Trophoblast cell (in vitro differentiated cells and primary cell): ENCODE measurements around the gene SNAPC4.
"Not testable (repeated sequence)": the region's sequence is repeated elsewhere in the genome, so short reads cannot be mapped to it uniquely, and the experiment has no call there.

Experiments used
- DNase-seq, 2 donors: peaks; one replicate each; pipeline ENCODE4 v3.0.0-alpha.2; 2016
- H2AFZ ChIP-seq: 2 replicates; pipeline ENCODE4 v1.6.1; 2013; ENCODE audit warnings: low read length, moderate library complexity, mild to moderate bottlenecking; ENCODE audit not compliant: insufficient read depth, poor library complexity
- H2AK5ac ChIP-seq: 2 replicates; pipeline ENCODE4 v1.6.1; 2013; ENCODE audit warnings: mild to moderate bottlenecking, low read length
- H2BK120ac ChIP-seq: 2 replicates; pipeline ENCODE4 v1.6.1; 2013; ENCODE audit warnings: low read length, mild to moderate bottlenecking, moderate library complexity; ENCODE audit not compliant: insufficient read depth, poor library complexity
- H2BK12ac ChIP-seq: 2 replicates; pipeline ENCODE4 v1.6.1; 2013; ENCODE audit warnings: mild to moderate bottlenecking, low read length, moderate library complexity
- H2BK5ac ChIP-seq: 2 replicates; pipeline ENCODE4 v1.6.1; 2013; ENCODE audit warnings: low read length, low read depth, moderate library complexity, mild to moderate bottlenecking; ENCODE audit not compliant: poor library complexity
- H3K14ac ChIP-seq: 2 replicates; pipeline ENCODE4 v1.6.1; 2013; ENCODE audit warnings: mild to moderate bottlenecking, low read length
- H3K18ac ChIP-seq: 2 replicates; pipeline ENCODE4 v1.6.1; 2013; ENCODE audit warnings: mild to moderate bottlenecking, low read length
- H3K23ac ChIP-seq: 2 replicates; pipeline ENCODE4 v1.6.1; 2013; ENCODE audit warnings: low read length
- H3K27ac ChIP-seq: 2 replicates; pipeline ENCODE4 v1.5.1; 2013; ENCODE audit warnings: low read depth, mild to moderate bottlenecking, inconsistent platforms, low read length, moderate library complexity
- H3K27me3 ChIP-seq: 2 replicates; pipeline ENCODE4 v1.6.1; 2013; ENCODE audit warnings: inconsistent platforms, mild to moderate bottlenecking, low read length, moderate library complexity; ENCODE audit not compliant: insufficient read depth
- H3K36me3 ChIP-seq, 2 experiments: 1 replicate in 1 of 2; 2 replicates in 1 of 2; pipeline ENCODE4 v1.6.1; 2013; ENCODE audit warnings: low read length in 2 of 2, mild to moderate bottlenecking in 2 of 2, moderate library complexity in 1 of 2; ENCODE audit not compliant: insufficient read depth in 2 of 2, control insufficient read depth in 1 of 2
- H3K4ac ChIP-seq: 2 replicates; pipeline ENCODE4 v1.6.1; 2013; ENCODE audit warnings: low read depth, mild to moderate bottlenecking, low read length, moderate library complexity
- H3K4me1 ChIP-seq, 2 experiments: 1 replicate in 1 of 2; 2 replicates in 1 of 2; pipeline ENCODE4 v1.6.1; 2013; ENCODE audit warnings: low read length in 2 of 2, mild to moderate bottlenecking in 2 of 2, moderate library complexity in 1 of 2; ENCODE audit not compliant: insufficient read depth in 2 of 2, control insufficient read depth in 1 of 2
- H3K4me2 ChIP-seq: 2 replicates; pipeline ENCODE4 v1.6.1; 2013; ENCODE audit warnings: inconsistent platforms, mild to moderate bottlenecking, low read length, moderate library complexity
- H3K4me3 ChIP-seq: 2 replicates; pipeline ENCODE4 v1.5.1; 2013; ENCODE audit warnings: mild to moderate bottlenecking, low read depth, low read length, inconsistent platforms
- H3K79me1 ChIP-seq: one replicate; pipeline ENCODE4 v1.6.1; 2013; ENCODE audit warnings: low read length
- H3K79me2 ChIP-seq: 2 replicates; pipeline ENCODE4 v1.6.1; 2013; ENCODE audit warnings: low read length, mild to moderate bottlenecking; ENCODE audit not compliant: control insufficient read depth, insufficient read depth, poor library complexity
- H3K9ac ChIP-seq: 2 replicates; pipeline ENCODE4 v1.6.1; 2013; ENCODE audit warnings: mild to moderate bottlenecking, low read length
- H3K9me3 ChIP-seq: 2 replicates; pipeline ENCODE4 v1.6.1; 2013; ENCODE audit warnings: low read depth, mild to moderate bottlenecking, control low read depth, inconsistent platforms, low read length; ENCODE audit not compliant: insufficient read depth
- H4K12ac ChIP-seq: 2 replicates; pipeline ENCODE4 v1.6.1; 2013; ENCODE audit warnings: low read depth, mild to moderate bottlenecking, low read length, moderate library complexity
- H4K8ac ChIP-seq: 2 replicates; pipeline ENCODE4 v1.6.1; 2013; ENCODE audit warnings: low read depth, mild to moderate bottlenecking, low read length, moderate library complexity
- H4K91ac ChIP-seq: one replicate; pipeline ENCODE4 v1.6.1; 2013; ENCODE audit warnings: low read depth, mild to moderate bottlenecking, low read length, moderate library complexity
- WGBS: extraction: QIAGEN DNeasy Blood & Tissue Kit; methylation state at CpG from one replicate; pipeline ENCODE4 v1.1.7; 2013; ENCODE audit warnings: missing lambda C conversion rate; ENCODE audit not compliant: insufficient read length, insufficient coverage; ENCODE audit errors: extremely low coverage; 5-methylcytosine and 5-hydroxymethylcytosine counted together

The SNAPC4 gene

DNA sequence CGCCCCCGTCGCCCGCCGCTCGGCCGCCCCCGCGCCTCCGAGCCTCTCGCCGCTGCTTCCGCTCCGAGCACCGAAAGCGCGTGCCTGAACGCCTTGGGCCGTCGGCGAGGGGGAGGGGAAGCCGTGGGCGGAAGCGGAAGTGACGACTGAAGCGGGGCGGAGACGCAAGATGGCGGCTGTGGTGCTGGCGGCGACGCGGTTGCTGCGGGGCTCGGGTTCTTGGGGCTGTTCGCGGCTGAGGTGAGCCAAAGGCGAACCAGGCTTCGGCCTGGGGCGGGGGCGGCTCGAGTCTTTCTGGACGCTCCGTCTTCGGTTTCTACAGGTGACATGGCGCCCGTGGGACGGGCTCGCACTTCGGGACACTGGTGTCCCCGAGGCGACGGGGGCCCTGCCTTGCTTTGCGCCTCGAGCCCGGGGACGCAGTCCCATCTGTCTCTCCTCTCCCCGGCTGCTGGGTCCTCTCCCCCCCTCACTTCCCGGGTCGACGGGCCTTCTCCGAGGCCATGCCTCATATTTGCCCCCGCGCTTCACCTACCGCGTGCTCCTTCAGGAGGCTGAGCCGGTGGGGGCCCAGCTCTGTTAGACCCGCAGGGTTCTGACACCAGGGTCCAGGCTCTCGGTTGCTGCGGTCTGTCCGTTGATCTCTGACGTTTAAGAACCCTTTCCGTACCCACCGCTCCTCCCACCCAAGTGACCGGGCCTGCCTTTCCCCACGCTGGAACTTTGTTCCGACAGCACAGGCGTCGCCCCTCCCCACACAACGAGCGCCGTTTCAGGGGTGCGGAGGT is 10.7 kb upstream of the SNAPC4 start, which contains the start of the genes ENTR1 and PMPCA:
ENTR1 (minus strand) TSS at position 115 of the 788 bp plus-strand sequence. CDS start 217 bp downstream, outside the sequence.
PMPCA (plus strand) TSS at position 159 of the 788 bp plus-strand sequence; CDS start at position 170, 11 bp downstream.
- no peaks in the 10 kb centered on the region for H3K27me3 ChIP-seq
- peak within 1 kb of the TSS; percentile 82 for H4K12ac ChIP-seq
- peaks cover 11% of the 10 kb centered on the region for H3K79me1 ChIP-seq
- peak within 1 kb of the TSS; percentile 92 for H4K8ac ChIP-seq
- H3K79me2 ChIP-seq, result peaks cover 18% of the 10 kb centered on the region
- H2AFZ ChIP-seq, result peak within 1 kb of the TSS; percentile 81
- no peak within 1 kb of the TSS for H3K23ac ChIP-seq
- peak within 1 kb of the TSS; percentile 92 for H3K4me2 ChIP-seq
- peak within 1 kb of the TSS; percentile 95 for H4K91ac ChIP-seq
- peak within 1 kb of the TSS; percentile 61 for H2BK12ac ChIP-seq
- H3K4me3 ChIP-seq, result peak within 1 kb of the TSS; percentile 87
- peak within 1 kb of the TSS; percentile 68 for H2BK120ac ChIP-seq
- peak; percentile 86 to 96 for DNase-seq
- WGBS, result no CpG with 5 or more reads among the region's 83 CpGs
- peak within 1 kb of the TSS; percentile 77 for H3K9ac ChIP-seq
- peak within 1 kb of the TSS; percentile 96 for H3K18ac ChIP-seq
- H3K4me1 ChIP-seq, result peaks cover 7 to 16% of the 10 kb centered on the region in 2 experiments
- H3K14ac ChIP-seq, result peak within 1 kb of the TSS; percentile 97
- peak within 1 kb of the TSS; percentile 97 for H3K4ac ChIP-seq
- H2AK5ac ChIP-seq, result peak within 1 kb of the TSS; percentile 84
- peak within 1 kb of the TSS; percentile 57 for H2BK5ac ChIP-seq
- H3K36me3 ChIP-seq, result peaks cover 40 to 48% of the 10 kb centered on the region in 2 experiments
- no peaks in the 10 kb centered on the region for H3K9me3 ChIP-seq
- peak within 1 kb of the TSS; percentile 60 for H3K27ac ChIP-seq

DNA sequence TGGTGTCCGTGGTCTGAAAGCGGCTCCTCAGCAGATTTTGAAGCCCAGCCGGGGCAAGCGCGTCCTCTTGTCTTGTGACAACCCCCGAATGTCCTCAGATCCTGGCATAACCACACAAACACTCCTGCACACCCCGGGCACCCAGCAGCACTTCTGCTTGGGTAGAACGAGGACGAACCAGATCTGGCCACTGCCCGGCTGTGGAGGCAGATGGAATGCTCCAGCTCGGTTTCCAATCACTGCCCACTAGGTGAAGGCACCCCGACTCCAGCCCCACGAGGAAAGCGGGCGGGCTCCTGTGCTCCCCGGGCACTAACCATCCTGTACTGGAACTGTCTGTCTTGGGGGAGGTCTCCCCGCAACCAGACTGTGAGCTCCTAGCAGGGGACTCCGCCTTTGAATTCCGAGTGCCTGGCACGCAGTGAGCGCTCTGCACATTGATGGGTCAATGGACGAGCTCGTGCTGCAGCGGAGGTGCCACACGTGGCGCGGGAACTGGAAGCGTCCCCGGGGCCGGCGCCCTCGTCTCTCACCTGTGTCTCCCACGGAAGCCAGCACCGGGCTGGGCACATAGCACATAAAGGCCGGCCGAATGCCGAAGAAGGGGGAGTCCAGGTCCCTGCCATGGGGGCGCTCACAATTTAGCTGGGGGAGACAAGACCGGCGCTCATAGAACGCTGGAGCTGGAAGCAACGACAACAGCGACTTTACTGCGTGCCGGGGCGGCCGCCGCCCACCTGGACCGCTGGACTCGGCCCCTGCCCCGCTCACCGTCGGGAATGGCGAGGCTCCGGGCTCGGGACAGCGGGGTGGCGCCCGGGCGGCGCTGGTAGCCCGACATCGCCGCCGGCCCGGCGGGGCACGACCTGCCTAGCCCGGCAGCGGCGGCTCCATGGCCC is 9.8 kb upstream of the SNAPC4 start:
- Histone ChIP-seq H4K91ac (peak overlapping the region; percentile 95), H2AFZ (peak overlapping the region; percentile 81), H3K79me1 (peaks cover 11% of the 10 kb centered on the region), H4K12ac (peak overlapping the region; percentile 82), H3K14ac (peak overlapping the region; percentile 97), H3K36me3 (peaks cover 44 to 48% of the 10 kb centered on the region in 2 experiments), H3K4me1 (peaks cover 7 to 16% of the 10 kb centered on the region in 2 experiments), H3K4me3 (peak overlapping the region; percentile 87), H3K4ac (peak overlapping the region; percentile 97), H3K9ac (peak overlapping the region; percentile 77), H3K18ac (peak overlapping the region; percentile 96), H4K8ac (peak overlapping the region; percentile 92), H3K9me3 (no peaks in the 10 kb centered on the region), H2AK5ac (peak overlapping the region; percentile 84), H2BK5ac (peak overlapping the region; percentile 57), H3K79me2 (peaks cover 18% of the 10 kb centered on the region), H2BK12ac (peak overlapping the region; percentile 61), H3K27me3 (no peaks in the 10 kb centered on the region), H3K23ac (no peak overlapping the region), H2BK120ac (peak overlapping the region; percentile 68), H3K4me2 (peak overlapping the region; percentile 92), H3K27ac (no peak overlapping the region)
- DNase-seq, result peak in 1 of 2 donors; percentile 31
- WGBS, result no CpG with 5 or more reads among the region's 71 CpGs

DNA sequence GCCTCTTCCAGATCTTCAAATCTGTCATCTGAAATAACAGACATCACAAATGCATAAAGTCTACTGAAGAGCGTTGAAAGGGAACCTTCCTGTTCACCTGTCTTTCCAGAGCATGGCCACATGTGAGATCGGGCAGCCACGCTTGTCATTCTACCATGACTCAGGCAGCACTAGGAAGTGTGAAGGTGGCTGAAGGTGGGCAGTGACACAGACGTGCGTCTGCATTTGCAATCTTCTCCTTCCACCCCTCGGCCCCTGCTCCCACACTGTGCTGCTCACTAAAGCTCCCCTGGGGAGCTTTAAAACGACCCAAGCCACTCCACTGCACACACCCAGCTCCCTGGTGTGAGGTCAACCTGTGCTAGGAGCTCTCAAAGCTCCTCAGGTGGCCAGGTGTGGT is 7.9 kb upstream of the SNAPC4 start:
- H3K23ac ChIP-seq, result no peak overlapping the region
- no peak overlapping the region for H3K9ac ChIP-seq
- peaks cover 40 to 45% of the 10 kb centered on the region in 2 experiments for H3K36me3 ChIP-seq
- H3K4me1 ChIP-seq, result peaks cover 7 to 16% of the 10 kb centered on the region in 2 experiments
- H3K9me3 ChIP-seq, result no peaks in the 10 kb centered on the region
- H3K4ac ChIP-seq, result no peak overlapping the region
- H3K79me2 ChIP-seq, result peaks cover 18% of the 10 kb centered on the region
- H3K27ac ChIP-seq, result no peak overlapping the region
- H3K14ac ChIP-seq, result no peak overlapping the region
- no peak overlapping the region for H4K91ac ChIP-seq
- no peaks in the 10 kb centered on the region for H3K27me3 ChIP-seq
- H4K8ac ChIP-seq, result no peak overlapping the region
- no peak for DNase-seq
- H4K12ac ChIP-seq, result no peak overlapping the region
- H2BK120ac ChIP-seq, result no peak overlapping the region
- H3K4me3 ChIP-seq, result no peak overlapping the region
- peaks cover 11% of the 10 kb centered on the region for H3K79me1 ChIP-seq
- WGBS, result no CpG with 5 or more reads among the region's 7 CpGs
- H2AK5ac ChIP-seq, result no peak overlapping the region
- no peak overlapping the region for H2BK5ac ChIP-seq
- no peak overlapping the region for H2AFZ ChIP-seq
- H3K4me2 ChIP-seq, result no peak overlapping the region
- no peak overlapping the region for H2BK12ac ChIP-seq
- no peak overlapping the region for H3K18ac ChIP-seq

- WGBS, result no CpG with 5 or more reads among the region's 28 CpGs
- not testable (repeated sequence) for DNase-seq, H3K14ac ChIP-seq, H3K4ac ChIP-seq, H4K8ac ChIP-seq, H4K12ac ChIP-seq, H2AFZ ChIP-seq, H2BK120ac ChIP-seq, H4K91ac ChIP-seq, H3K9ac ChIP-seq, H3K4me2 ChIP-seq, H2BK12ac ChIP-seq, H3K27me3 ChIP-seq, H2AK5ac ChIP-seq, H3K18ac ChIP-seq, H3K4me3 ChIP-seq, H3K27ac ChIP-seq, H3K9me3 ChIP-seq, H2BK5ac ChIP-seq, H3K23ac ChIP-seq
- Histone ChIP-seq H3K79me2 (peaks cover 18% of the 10 kb centered on the region), H3K79me1 (peaks cover 11% of the 10 kb centered on the region), H3K36me3 (peaks cover 42 to 44% of the 10 kb centered on the region in 2 experiments), H3K4me1 (peaks cover 8 to 17% of the 10 kb centered on the region in 2 experiments)
These were observed 7.1 kb upstream of the SNAPC4 start for GRCh38 chr9:136407061-136407460.
